Psoas muscle (tissue), 8 donors: Measurements from ENCODE around the gene APLNR. TPM values are rescaled to one million over a fixed set of nuclear protein-coding genes. Genes with fewer than 3 reads are reported as not detected.

ENCODE experiments used
- ATAC-seq, 4 donors: fragments of 200-7000 bp; cut with Tn5 transposase; one replicate each; pipeline ENCODE4 v1.9.1; 2020; ENCODE audit warnings: moderate library complexity in 3 of 4, mild to moderate bottlenecking in 2 of 4
- DNase-seq, 2 donors: peaks; one replicate each; pipeline ENCODE4 v3.0.0-alpha.2; 2020
- H3K27ac ChIP-seq: fragments of 200-600 bp; one replicate; pipeline ENCODE4 v1.8.0; 2022
- H3K27me3 ChIP-seq, 3 donors: fragments of 200-600 bp in 1 of 3; one replicate each; pipeline versions ENCODE4 v1.6.1 to v1.8.0; 2013 to 2022; ENCODE audit warnings: low read length in 2 of 3, mild to moderate bottlenecking in 2 of 3, moderate library complexity in 1 of 3; ENCODE audit not compliant: insufficient read depth in 3 of 3
- H3K36me3 ChIP-seq, 2 donors: fragments of 200-600 bp in 1 of 2; one replicate each; pipeline versions ENCODE4 v1.6.1 to v1.8.0; 2013 to 2022; ENCODE audit warnings: low read depth in 1 of 2, mild to moderate bottlenecking in 1 of 2, moderate library complexity in 1 of 2; ENCODE audit not compliant: insufficient read depth in 1 of 2
- H3K4me1 ChIP-seq: fragments of 200-600 bp; one replicate; pipeline ENCODE4 v1.8.0; 2022
- H3K4me3 ChIP-seq: fragments of 200-600 bp; one replicate; pipeline ENCODE4 v1.8.0; 2022; ENCODE audit warnings: mild to moderate bottlenecking
- H3K9me3 ChIP-seq: fragments of 200-600 bp; one replicate; pipeline ENCODE4 v1.8.0; 2022
- WGBS, 3 donors: extraction: QIAGEN DNeasy Blood & Tissue Kit; methylation state at CpG; one replicate each; pipeline versions ENCODE4 v1.1.6 to v1.1.7; 2013; 5-methylcytosine and 5-hydroxymethylcytosine counted together
- intact Hi-C, 2 donors: fragments of 100-400 bp; cut with DNase I; formaldehyde crosslinking; loops; one replicate each; pipeline versions ENCODE4 v1.11.0 to v1.14.2; 2022
- polyA plus RNA-seq, 3 donors: library from polyadenylated mRNA; stranded (reverse); fragments of 200-250 nt; gene quantifications; one replicate each; pipeline ENCODE4 v1.2.3, GENCODE V29; 2013
- total RNA-seq, 4 donors: library from RNA; stranded (reverse); fragmentation: NEBNext Ultra II Directional in 2 of 4; extraction: Animal tissue kit (Norgen Biotek cat#: 25700) in 2 of 4; gene quantifications; one replicate each; pipeline versions ENCODE4 v1.2.1 to v1.2.4, GENCODE V29; 2021 to 2023
- TF ChIP-seq, protein P1 (sequence below): fragments of 200-600 bp; IDR thresholded peaks from one replicate; pipeline ENCODE4 v1.8.0; 2022; ENCODE audit warnings: antibody characterized with exemption
- donor health status: healthy with polysubstance abuse.
- donor health status: DM: no; HTN: no; CAD: no; lungs with moderate emphysema.
- donor health status: Bipolar disorder and iron deficiency.
- donor health status: healthy.
- donor health status: DM: yes; HTN: yes; CAD: no.
- donor health status: DM: no; HTN: no; CAD: no.
- donor health status: DM: no; HTN: no; CAD: no.
- donor health status: DM: yes; HTN: yes; CAD: no.

Gene APLNR
- total and polyA plus RNA-seq, 7 donors, result 0.75 to 17.0 (median 3.5) TPM

DNA sequence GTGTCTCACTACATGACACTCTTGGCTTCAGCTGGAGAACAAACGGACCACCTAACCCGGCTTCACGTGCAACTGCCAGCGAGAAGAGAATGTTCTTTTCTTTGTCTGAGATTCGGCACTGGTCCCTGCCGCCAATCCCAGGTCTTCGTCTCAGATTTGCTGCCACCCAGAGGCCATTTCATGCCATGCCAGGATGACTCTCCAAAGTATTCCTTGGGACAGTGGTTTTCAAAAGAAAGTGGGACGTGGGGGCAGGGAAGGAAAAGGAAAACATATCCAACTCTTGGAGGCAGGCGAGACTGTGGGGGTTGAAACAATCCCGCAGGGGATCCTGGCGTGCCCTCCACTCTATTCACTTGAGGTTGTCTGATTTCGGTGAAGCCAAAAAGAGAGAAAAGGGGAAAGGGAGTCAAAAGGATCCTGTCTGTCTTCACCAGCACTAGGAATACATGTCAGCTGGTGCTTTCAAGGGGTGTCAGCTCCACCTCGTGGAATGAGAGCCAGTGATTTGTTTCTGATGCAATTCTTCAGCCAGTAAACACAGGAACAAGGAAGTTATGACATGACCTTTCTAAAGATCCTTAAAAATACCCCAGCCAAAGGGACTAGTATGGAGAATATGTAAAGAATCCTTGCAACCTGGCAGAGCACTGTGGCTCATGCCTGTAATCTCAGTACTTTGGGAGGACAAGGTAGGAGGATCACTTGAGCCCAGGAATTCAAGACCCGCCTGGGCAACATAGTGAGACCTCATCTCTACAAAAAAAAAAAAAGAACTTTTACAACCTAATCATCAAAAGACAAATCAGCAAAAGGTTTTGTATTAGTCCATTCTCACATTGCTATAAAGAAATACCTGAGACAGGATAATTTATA is 41.0 kb upstream of the APLNR start:
- Histone ChIP-seq H3K4me3 (peak overlapping the region; percentile 41), H3K9me3 (no peaks in the 10 kb centered on the region), H3K36me3 (no peaks in the 10 kb centered on the region), H3K4me1 (peaks cover 15% of the 10 kb centered on the region), H3K27me3 (no peaks in the 10 kb centered on the region), H3K27ac (peak overlapping the region; percentile 73)
- ATAC-seq, result peak; percentile 82 to 93 (median 86)
- DNase-seq, result peak; percentile 71 to 84
- intact Hi-C loops, result no loop called here
- TF ChIP-seq, protein P1, sequence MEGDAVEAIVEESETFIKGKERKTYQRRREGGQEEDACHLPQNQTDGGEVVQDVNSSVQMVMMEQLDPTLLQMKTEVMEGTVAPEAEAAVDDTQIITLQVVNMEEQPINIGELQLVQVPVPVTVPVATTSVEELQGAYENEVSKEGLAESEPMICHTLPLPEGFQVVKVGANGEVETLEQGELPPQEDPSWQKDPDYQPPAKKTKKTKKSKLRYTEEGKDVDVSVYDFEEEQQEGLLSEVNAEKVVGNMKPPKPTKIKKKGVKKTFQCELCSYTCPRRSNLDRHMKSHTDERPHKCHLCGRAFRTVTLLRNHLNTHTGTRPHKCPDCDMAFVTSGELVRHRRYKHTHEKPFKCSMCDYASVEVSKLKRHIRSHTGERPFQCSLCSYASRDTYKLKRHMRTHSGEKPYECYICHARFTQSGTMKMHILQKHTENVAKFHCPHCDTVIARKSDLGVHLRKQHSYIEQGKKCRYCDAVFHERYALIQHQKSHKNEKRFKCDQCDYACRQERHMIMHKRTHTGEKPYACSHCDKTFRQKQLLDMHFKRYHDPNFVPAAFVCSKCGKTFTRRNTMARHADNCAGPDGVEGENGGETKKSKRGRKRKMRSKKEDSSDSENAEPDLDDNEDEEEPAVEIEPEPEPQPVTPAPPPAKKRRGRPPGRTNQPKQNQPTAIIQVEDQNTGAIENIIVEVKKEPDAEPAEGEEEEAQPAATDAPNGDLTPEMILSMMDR, result peak; percentile 77
- WGBS, 3 donors, result 9 to 10% (median 10%) methylated on average over 14 of the region's 14 CpGs

- peak overlapping the region; percentile 73 for H3K27ac ChIP-seq
- H3K9me3 ChIP-seq, result no peaks in the 10 kb centered on the region
- whole genome bisulfite sequencing, 3 donors, result 57 to 60% (median 58%) methylated on average over 6 of the region's 6 CpGs
- peak in 2 of 4 donors; percentile 4 to 23 for ATAC-seq
- intact Hi-C loops, result no loop called here
- no peak overlapping the region for H3K4me3 ChIP-seq
- DNase-seq, result no peak
- TF ChIP-seq, protein P1, result no peak
- H3K27me3 ChIP-seq, result no peaks in the 10 kb centered on the region
- H3K36me3 ChIP-seq, result no peaks in the 10 kb centered on the region
- peaks cover 15% of the 10 kb centered on the region for H3K4me1 ChIP-seq
These were observed 40.1 kb upstream of the APLNR start for GRCh38 chr11:57276971-57277675.

DNA sequence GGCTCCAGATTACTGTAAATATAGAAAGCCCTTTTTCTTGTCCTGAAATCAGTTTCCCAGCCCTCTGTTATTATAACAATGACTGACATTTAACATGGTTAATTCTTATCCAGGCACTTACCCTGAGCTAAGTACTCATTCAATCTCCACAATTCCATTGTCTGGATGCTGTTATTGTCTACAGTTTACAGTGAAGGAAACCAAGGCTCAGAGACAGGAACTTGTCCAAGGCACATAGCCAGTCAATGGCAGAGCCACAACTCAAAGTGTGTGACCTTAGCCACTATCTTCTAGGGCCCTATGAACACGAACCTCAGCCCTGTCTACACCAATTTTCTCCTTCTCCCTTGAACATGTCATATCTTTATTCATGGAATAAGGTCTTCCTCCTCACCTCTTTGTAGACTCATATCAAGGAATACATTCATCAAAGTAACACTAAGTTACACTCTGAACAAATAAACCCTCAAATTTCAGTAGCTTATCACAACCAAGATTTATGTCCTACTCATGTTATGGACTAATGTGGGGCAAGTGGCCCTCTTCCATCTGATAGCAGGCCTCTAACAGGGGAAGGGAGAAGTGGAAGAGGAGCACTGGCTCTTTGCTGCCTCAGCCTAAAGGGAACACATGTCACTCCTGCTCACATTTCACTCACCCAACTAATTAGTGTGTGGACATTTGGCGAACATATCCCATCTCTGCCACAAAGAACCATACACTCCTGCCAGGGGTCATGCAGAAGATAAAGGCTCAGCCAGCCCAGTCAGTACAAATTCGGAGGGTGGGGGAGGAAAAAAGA is 39.3 kb upstream of the APLNR start:
- no peak for ATAC-seq
- 38 to 56% (median 40%) methylated on average over 3 of the region's 3 CpGs for WGBS, 3 donors
- intact Hi-C loops, result no loop called here

DNA sequence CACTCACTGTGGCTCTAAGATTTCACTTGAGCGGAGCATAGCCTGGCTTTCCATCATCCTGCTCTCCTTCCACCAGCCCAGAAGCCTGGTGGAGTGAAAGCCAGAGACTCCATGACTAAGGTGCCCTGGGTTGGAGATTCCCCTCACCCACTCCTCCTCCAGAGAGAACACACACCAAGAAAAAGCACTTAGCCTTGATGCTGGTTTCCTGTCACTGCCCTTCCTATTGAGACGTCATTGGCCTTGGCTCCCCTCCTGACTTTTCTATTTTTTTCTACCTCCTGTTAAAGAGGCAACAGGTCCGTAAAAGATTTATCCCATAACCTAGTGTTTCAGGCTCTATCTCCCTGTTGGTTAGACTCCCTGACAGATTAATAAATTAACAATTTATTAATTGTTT is 38.5 kb upstream of the APLNR start:
- intact Hi-C loops, result no loop called here
- DNase-seq (no peak), ATAC-seq (no peak)
- peak overlapping the region; percentile 67 for H3K27ac ChIP-seq
- WGBS, 3 donors, result 57 to 61% (median 58%) methylated on average over 3 of the region's 3 CpGs
- H3K36me3 ChIP-seq, result no peaks in the 10 kb centered on the region
- TF ChIP-seq, protein P1, result no peak
- no peaks in the 10 kb centered on the region for H3K9me3 ChIP-seq
- H3K4me1 ChIP-seq, result peaks cover 15% of the 10 kb centered on the region
- H3K4me3 ChIP-seq, result no peak overlapping the region
- H3K27me3 ChIP-seq, result no peaks in the 10 kb centered on the region

More for the DNA sequence above, 39.3 kb upstream of the APLNR start:
- H3K4me1 ChIP-seq, result peaks cover 15% of the 10 kb centered on the region
- H3K9me3 ChIP-seq, result no peaks in the 10 kb centered on the region
- H3K36me3 ChIP-seq, result no peaks in the 10 kb centered on the region
- TF ChIP-seq, protein P1, result no peak
- no peak for DNase-seq
- peak overlapping the region; percentile 44 for H3K27ac ChIP-seq
- H3K4me3 ChIP-seq, result no peak overlapping the region
- H3K27me3 ChIP-seq, result no peaks in the 10 kb centered on the region
